ENCODE results near the gene SEPTIN7.

DNA sequence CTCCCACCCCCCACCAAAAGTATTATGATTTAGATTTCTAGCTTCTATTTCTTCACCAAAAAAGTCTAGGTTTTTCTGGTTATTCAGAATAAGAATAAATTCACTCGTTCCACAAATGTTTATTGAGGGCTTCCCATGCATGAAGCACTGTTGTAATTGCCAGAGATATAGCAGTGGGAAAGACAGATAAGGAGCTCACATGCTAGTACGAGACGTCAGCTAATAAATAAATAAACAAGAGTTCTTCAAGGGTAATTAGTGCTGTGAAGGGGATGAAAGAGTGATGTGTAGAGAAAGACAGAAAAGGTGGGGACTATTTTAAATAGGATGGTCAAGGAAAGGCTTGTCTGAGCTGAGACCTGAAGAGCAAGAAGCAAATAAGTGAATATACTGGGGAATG is 38.1 kb upstream of the SEPTIN7 start:
- TF ChIP-seq, protein P1, sequence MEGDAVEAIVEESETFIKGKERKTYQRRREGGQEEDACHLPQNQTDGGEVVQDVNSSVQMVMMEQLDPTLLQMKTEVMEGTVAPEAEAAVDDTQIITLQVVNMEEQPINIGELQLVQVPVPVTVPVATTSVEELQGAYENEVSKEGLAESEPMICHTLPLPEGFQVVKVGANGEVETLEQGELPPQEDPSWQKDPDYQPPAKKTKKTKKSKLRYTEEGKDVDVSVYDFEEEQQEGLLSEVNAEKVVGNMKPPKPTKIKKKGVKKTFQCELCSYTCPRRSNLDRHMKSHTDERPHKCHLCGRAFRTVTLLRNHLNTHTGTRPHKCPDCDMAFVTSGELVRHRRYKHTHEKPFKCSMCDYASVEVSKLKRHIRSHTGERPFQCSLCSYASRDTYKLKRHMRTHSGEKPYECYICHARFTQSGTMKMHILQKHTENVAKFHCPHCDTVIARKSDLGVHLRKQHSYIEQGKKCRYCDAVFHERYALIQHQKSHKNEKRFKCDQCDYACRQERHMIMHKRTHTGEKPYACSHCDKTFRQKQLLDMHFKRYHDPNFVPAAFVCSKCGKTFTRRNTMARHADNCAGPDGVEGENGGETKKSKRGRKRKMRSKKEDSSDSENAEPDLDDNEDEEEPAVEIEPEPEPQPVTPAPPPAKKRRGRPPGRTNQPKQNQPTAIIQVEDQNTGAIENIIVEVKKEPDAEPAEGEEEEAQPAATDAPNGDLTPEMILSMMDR (IDR thresholded peaks at IDR 0.05): no peak
- TF ChIP-seq EZH2phosphoT487 (IDR thresholded peaks at IDR 0.05): no peak

Data from neural progenitor cell (in vitro differentiated cells).